ENCODE data around the gene FAM3A. TPM values are rescaled to one million over a fixed set of nuclear protein-coding genes. Genes with fewer than 3 reads are reported as not detected.
A peak's percentile ranks its signal among the peaks of the same experiment; 100 is the strongest.

Gene FAM3A
- total RNA-seq, 3 donors from 2014 or later, result 38.8 to 42.6 (median 41.3) TPM

DNA sequence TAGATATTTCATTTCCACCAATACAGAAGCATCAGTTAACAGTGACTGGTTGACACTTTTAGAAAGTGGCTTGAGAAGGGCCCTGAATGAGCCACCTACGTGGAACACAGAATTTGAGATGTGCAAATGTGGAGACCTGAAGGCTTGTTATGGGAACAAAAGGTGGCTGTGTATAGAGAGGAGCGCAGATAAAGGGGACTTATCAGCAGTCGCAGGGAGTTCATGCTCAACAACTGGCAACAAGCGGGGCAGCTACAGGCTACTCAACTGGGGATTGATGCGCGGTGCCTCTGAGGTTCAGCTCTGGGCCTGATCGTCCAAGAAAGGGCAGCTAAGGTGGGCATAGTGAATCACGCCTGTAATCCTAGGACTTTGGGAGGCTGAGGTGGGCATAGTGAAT is 3.4 kb upstream of the FAM3A start:
- intact Hi-C loops (cut with DNase I; ENCODE audit: low total_unique reads), result no loop called here
- Histone ChIP-seq H3K4me1 (no peaks in the 10 kb centered on the region), H3K9me3 (no peaks in the 10 kb centered on the region), H3K4me3 (no peak overlapping the region), H3K36me3 (no peaks in the 10 kb centered on the region), H3K27me3 (peaks cover 0 to 14% of the 10 kb centered on the region in 2 donors), H3K27ac (no peak overlapping the region)
- DNase-seq (ENCODE audit: low spot score in 2 of 2), result no peak
- TF ChIP-seq POLR2AphosphoS5 (IDR thresholded peaks at IDR 0.05) (no peak), POLR2A (IDR thresholded peaks at IDR 0.05) (no peak)
- TF ChIP-seq, protein P1, sequence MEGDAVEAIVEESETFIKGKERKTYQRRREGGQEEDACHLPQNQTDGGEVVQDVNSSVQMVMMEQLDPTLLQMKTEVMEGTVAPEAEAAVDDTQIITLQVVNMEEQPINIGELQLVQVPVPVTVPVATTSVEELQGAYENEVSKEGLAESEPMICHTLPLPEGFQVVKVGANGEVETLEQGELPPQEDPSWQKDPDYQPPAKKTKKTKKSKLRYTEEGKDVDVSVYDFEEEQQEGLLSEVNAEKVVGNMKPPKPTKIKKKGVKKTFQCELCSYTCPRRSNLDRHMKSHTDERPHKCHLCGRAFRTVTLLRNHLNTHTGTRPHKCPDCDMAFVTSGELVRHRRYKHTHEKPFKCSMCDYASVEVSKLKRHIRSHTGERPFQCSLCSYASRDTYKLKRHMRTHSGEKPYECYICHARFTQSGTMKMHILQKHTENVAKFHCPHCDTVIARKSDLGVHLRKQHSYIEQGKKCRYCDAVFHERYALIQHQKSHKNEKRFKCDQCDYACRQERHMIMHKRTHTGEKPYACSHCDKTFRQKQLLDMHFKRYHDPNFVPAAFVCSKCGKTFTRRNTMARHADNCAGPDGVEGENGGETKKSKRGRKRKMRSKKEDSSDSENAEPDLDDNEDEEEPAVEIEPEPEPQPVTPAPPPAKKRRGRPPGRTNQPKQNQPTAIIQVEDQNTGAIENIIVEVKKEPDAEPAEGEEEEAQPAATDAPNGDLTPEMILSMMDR (IDR thresholded peaks at IDR 0.05), result no peak

DNA sequence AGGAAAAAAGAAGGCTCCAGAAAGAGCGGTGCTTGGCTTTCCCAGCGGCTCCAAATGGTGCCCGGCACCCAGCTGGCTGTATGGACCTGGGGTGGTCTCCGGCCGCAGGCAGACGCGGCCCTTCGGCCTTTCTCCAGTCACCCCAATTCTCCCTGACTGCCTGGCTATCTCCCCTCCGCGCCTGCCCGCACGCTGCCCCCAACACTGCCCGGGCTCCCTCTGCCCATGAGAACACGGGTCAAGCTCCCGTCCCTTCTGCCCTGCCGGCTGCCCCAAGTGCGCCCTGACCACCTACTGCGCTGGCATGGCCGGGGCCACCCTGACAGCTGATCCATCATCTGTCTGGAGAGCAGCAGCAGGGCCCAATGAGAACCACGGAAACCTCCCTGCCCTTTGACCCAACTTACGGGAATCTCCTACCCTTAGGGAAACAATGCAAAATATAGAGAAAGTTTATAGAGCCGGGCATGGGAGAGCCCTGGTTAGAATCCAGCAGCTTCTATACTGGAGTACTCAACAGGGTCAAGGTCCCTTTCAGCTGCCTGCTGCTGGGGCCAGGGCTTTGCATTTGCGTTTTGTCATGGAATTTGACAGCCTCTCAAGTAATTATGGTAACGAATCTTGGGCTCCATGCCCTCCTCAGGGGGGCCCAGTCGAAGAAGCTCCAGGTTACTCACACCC is 1.2 kb upstream of the FAM3A start:
- Histone ChIP-seq H3K4me3 (peak overlapping the region; percentile 66 to 88 (median 66)), H3K4me1 (no peaks in the 10 kb centered on the region), H3K36me3 (no peaks in the 10 kb centered on the region), H3K9me3 (no peaks in the 10 kb centered on the region), H3K27ac (peak overlapping the region; percentile 82 to 90), H3K27me3 (peaks cover 0 to 14% of the 10 kb centered on the region in 2 donors)
- no peak for DNase-seq (ENCODE audit: low spot score in 2 of 2)
- TF ChIP-seq POLR2AphosphoS5 (IDR thresholded peaks at IDR 0.05) (no peak), POLR2A (IDR thresholded peaks at IDR 0.05) (no peak)
- TF ChIP-seq, protein P1 (IDR thresholded peaks at IDR 0.05), result no peak
- intact Hi-C loops (cut with DNase I; ENCODE audit: low total_unique reads), result no loop called here

DNA sequence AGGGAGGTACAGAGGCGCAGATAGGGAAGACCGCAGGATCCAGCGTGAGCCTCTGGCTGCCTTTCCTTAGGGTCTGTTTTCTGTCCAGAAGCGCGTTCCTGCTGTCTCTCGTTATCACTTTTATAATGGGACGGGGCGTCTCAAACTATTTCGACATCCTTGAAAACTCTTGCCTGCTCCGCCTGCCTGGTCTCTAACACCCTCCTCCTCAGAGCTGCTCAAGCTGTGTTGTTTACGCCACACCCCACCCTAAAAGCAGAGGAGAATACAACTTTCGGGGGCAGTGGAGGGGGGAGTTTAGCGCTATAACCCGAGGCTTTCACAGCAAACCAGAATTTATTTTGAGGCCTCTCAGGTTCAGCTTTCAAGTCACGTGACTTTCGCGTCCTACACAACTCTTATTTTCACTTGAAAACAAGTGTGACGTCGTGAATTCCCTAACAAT is 646 bp upstream of the FAM3A start:
- peaks cover 0 to 16% of the 10 kb centered on the region in 2 donors for H3K27me3 ChIP-seq
- TF ChIP-seq POLR2AphosphoS5 (IDR thresholded peaks at IDR 0.05), result peak in 2 of 3 donors; percentile 3 to 64
- TF ChIP-seq, protein P1 (IDR thresholded peaks at IDR 0.05), result no peak
- TF ChIP-seq POLR2A (IDR thresholded peaks at IDR 0.05), result no peak
- no peaks in the 10 kb centered on the region for H3K36me3 ChIP-seq
- H3K4me1 ChIP-seq, result no peaks in the 10 kb centered on the region
- peak overlapping the region; percentile 66 to 88 (median 66) for H3K4me3 ChIP-seq
- intact Hi-C loops (cut with DNase I; ENCODE audit: low total_unique reads), result no loop called here
- DNase-seq (ENCODE audit: low spot score in 2 of 2), result no peak
- H3K9me3 ChIP-seq, result no peaks in the 10 kb centered on the region
- peak overlapping the region; percentile 82 to 90 for H3K27ac ChIP-seq

DNA sequence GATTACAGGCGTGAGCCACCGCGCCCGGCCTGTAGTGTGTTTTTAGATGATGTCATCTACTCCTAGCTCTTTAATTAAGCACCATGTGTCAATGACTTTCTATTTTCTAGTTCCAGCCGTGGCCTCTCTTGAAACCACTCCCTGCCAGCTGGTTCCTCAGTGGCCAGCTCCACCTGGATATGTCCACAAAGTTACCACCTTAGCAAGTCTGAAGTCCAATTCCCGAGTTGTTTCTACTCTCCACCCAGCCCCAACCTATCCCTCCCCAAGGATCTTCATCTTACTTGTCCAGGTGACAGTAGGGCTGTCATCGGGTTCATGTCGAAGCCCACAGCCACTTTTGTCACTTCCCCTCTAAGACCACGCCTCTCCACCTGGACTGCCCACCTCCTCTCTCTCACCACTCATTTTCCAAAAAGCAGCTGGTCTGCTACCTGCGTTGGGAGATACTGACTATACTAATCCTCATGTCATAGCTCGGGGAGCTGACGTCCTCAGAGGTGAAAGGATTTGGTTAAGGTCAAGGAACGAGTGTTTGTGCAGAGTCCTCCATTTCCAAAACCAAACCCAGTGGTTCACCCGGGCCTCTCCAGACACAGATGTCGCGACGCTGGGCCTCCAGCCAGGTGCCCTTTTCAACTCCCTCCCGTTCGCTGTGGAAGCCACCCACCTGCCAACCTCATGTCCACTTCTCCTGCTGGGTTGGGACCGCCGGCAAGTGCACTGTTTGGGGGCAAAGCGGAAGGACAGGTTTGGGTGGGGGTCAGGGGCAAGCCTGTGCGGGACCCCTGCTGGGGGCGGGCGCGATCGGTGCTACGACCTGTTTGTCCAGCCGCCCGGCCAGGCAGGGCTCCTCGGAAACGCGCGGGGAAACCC is 704 bp downstream of the FAM3A start:
- H3K4me3 ChIP-seq, result peak overlapping the region; percentile 66 to 88 (median 66)
- peak in 1 of 2 donors; percentile 39 for DNase-seq (ENCODE audit: low spot score in 2 of 2)
- peak overlapping the region; percentile 82 to 90 for H3K27ac ChIP-seq
- TF ChIP-seq, protein P1 (IDR thresholded peaks at IDR 0.05), result no peak
- TF ChIP-seq POLR2A (IDR thresholded peaks at IDR 0.05) (no peak), POLR2AphosphoS5 (IDR thresholded peaks at IDR 0.05) (peak in 1 of 3 donors; percentile 4)
- intact Hi-C loops (cut with DNase I; ENCODE audit: low total_unique reads), result loop anchor here (2.0 kb wide), 1 partner anchor 23 kb away; no protein-coding TSS in a partner anchor
- no peaks in the 10 kb centered on the region for H3K4me1 ChIP-seq
- H3K36me3 ChIP-seq, result no peaks in the 10 kb centered on the region
- H3K27me3 ChIP-seq, result peaks cover 0 to 20% of the 10 kb centered on the region in 2 donors
- no peaks in the 10 kb centered on the region for H3K9me3 ChIP-seq
